Pancreas (tissue), 10 donors: ENCODE data around the gene LOX. TPM values are rescaled to one million over a fixed set of nuclear protein-coding genes. Genes with fewer than 3 reads are reported as not detected.

Experiments
- ATAC-seq, 4 donors: fragments of 200-7000 bp; cut with Tn5 transposase; one replicate each; pipeline versions ENCODE4 v1.8.0 to v1.9.1; 2020; ENCODE audit warnings: mild to moderate bottlenecking in 4 of 4, moderate library complexity in 4 of 4
- DNase-seq, 6 donors: peaks; one replicate each; pipeline ENCODE4 v3.0.0-alpha.2; 2020
- FAIRE-seq: peaks from 2 replicates; lab custom pipeline; 2012; peaks lifted over from hg19 to GRCh38; lab: Jason Lieb, UNC
- H3K27ac ChIP-seq, 4 donors: fragments of 200-600 bp; sonication (generic); 1 replicate in 3 of 4; 2 replicates in 1 of 4; pipeline versions ENCODE4 v1.5.0 to v1.8.0; 2020
- H3K27me3 ChIP-seq, 4 donors: fragments of 200-600 bp; one replicate each; pipeline ENCODE4 v1.8.0; 2021
- H3K36me3 ChIP-seq, 3 donors: fragments of 200-600 bp; sonication (generic) in 1 of 3; one replicate each; pipeline versions ENCODE4 v1.5.0 to v1.8.0; 2020 to 2021
- H3K4me1 ChIP-seq, 3 donors: fragments of 200-600 bp; one replicate each; pipeline ENCODE4 v1.8.0; 2021
- H3K4me3 ChIP-seq, 4 donors: fragments of 200-600 bp; sonication (generic) in 2 of 4; one replicate each; pipeline versions ENCODE4 v1.5.0 to v1.8.0; 2020 to 2021
- H3K9me3 ChIP-seq, 4 donors: fragments of 200-600 bp; one replicate each; pipeline ENCODE4 v1.8.0; 2021
- WGBS, 2 donors: extraction: QIAGEN DNeasy Blood & Tissue Kit; methylation state at CpG; one replicate each; pipeline ENCODE4 v1.1.7; 2013; 5-methylcytosine and 5-hydroxymethylcytosine counted together
- intact Hi-C, 3 donors: fragments of 100-400 bp; cut with DNase I; formaldehyde crosslinking; loops; one replicate each; pipeline versions ENCODE4 v1.11.1 to v1.14.2; 2022
- polyA plus RNA-seq, 2 donors: library from polyadenylated mRNA; stranded (reverse); fragments of 200-250 nt; gene quantifications; one replicate each; pipeline ENCODE4 v1.2.3, GENCODE V29; 2013
- total RNA-seq, 6 donors: library from RNA; stranded (reverse); fragmentation: NEBNext Ultra II Directional in 4 of 6; extraction: Animal tissue kit (Norgen Biotek cat#: 25700) in 4 of 6; gene quantifications; one replicate each; pipeline versions ENCODE4 v1.2.1 to v1.2.4, GENCODE V29; 2021 to 2023
- TF ChIP-seq, protein P1 (sequence below), 4 donors: fragments of 200-600 bp; sonication (generic) in 3 of 4; IDR thresholded peaks; one replicate each; pipeline versions ENCODE4 v1.5.0 to v1.8.0; 2021; ENCODE audit warnings: antibody characterized with exemption in 4 of 4
- donor health status: healthy with polysubstance abuse.
- donor health status: DM: no; HTN: no; CAD: no; lungs with moderate emphysema.
- donor health status: DM: no; HTN: no; CAD: no.
- donor health status: control.
- donor health status: control.
- donor health status: Bipolar disorder and iron deficiency.
- donor health status: DM: yes; HTN: yes; CAD: no.
- donor health status: DM: no; HTN: no; CAD: no.
- donor health status: DM: no; HTN: no; CAD: no.
- donor health status: DM: yes; HTN: yes; CAD: no.

LOX gene
- total and polyA plus RNA-seq, 8 donors, result 0.65 to 14.8 (median 2.6) TPM

DNA sequence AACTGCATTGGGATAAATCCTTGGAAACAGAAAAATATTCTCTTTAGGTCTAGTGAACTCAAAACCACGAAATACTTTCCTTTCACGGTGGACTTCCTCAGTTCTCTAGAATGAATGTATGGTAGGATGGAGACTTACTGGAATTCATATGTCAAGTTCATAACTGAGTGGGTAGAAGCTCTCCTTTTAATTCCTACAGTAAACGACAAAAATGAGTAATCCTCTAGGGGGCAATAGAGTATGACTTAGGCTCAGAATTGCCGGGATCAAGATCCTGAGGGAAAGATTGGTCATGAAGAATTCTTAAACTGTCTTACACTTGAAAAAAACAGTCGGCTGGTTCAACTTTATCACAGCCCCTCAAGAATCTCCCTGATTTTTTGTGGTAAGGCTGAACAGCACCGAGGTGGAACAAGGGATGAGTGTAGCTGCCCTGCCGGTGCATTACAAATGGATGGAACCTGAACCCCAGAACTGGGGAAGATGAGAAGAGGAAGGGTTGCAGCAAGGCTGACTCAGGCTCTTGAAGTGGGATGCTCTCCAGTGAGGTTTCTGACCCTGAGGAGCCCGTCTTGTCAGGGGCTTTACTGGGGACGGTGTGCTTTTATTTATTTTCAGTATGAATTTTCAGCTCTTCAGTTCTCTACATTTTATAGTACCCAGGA, 14.0 kb upstream of the LOX start:
- no peaks in the 10 kb centered on the region for H3K4me1 ChIP-seq
- H3K4me3 ChIP-seq, result no peak overlapping the region
- no peaks in the 10 kb centered on the region for H3K9me3 ChIP-seq
- H3K27me3 ChIP-seq, result no peaks in the 10 kb centered on the region
- ATAC-seq (peak in 1 of 4 donors; percentile 27), FAIRE-seq (no peak), DNase-seq (no peak)
- H3K36me3 ChIP-seq, result no peaks in the 10 kb centered on the region
- H3K27ac ChIP-seq, result no peak overlapping the region
- TF ChIP-seq, protein P1, sequence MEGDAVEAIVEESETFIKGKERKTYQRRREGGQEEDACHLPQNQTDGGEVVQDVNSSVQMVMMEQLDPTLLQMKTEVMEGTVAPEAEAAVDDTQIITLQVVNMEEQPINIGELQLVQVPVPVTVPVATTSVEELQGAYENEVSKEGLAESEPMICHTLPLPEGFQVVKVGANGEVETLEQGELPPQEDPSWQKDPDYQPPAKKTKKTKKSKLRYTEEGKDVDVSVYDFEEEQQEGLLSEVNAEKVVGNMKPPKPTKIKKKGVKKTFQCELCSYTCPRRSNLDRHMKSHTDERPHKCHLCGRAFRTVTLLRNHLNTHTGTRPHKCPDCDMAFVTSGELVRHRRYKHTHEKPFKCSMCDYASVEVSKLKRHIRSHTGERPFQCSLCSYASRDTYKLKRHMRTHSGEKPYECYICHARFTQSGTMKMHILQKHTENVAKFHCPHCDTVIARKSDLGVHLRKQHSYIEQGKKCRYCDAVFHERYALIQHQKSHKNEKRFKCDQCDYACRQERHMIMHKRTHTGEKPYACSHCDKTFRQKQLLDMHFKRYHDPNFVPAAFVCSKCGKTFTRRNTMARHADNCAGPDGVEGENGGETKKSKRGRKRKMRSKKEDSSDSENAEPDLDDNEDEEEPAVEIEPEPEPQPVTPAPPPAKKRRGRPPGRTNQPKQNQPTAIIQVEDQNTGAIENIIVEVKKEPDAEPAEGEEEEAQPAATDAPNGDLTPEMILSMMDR (IDR thresholded peaks at IDR 0.05), result no peak
- intact Hi-C loops, result no loop called here
- WGBS, 2 donors, result 38 to 47% methylated on average over 9 of the region's 9 CpGs

DNA sequence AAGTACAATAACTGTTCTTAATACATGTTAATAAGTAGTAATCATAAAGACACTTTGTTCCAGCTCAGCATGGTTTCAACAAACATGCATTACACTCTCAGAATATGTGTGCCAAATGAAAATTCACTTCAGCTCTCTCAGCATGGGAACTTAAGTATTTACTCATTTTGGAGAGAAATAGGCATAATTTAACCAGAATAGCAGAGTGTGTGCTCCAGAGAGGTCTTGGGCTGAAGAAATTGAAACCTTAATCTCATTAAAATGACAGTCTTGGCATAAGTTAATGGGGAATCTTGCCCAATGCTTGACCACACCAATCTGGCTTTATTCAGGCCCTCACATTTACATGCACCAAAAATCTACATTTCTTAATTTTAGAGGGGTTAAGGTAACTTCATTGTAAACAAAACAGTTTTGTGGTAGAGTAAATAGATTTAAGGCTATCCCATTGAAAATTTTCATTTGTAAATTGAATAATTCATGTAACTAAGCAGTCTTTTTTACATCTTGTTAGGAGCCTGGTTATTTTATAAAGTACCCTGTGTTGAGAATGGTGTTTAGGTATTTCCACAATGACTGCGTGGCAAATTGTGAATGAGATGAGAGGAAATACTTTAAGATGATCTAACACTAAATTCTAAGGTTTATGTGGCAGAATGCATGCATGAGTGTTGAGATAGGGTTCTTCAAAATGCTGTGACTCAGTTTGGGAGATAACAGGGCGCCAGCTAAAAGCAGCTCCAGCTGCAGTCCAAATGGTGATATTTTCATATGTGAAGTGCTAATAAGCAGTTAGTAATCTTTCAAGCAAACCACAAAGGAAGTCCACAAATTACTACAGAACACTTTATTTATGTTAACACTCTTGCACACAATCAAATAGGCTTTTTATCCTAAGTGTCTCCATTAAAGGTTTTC, 11.3 kb upstream of the LOX start:
- H3K36me3 ChIP-seq, result no peaks in the 10 kb centered on the region
- H3K9me3 ChIP-seq, result no peaks in the 10 kb centered on the region
- no peak overlapping the region for H3K27ac ChIP-seq
- no peak overlapping the region for H3K4me3 ChIP-seq
- H3K4me1 ChIP-seq, result no peaks in the 10 kb centered on the region
- TF ChIP-seq, protein P1 (IDR thresholded peaks at IDR 0.05), result no peak
- DNase-seq, result no peak
- no peak for FAIRE-seq
- ATAC-seq, result no peak
- H3K27me3 ChIP-seq, result no peaks in the 10 kb centered on the region
- intact Hi-C loops, result no loop called here
- WGBS, 2 donors, result 74 to 84% methylated on average over 2 of the region's 2 CpGs

DNA sequence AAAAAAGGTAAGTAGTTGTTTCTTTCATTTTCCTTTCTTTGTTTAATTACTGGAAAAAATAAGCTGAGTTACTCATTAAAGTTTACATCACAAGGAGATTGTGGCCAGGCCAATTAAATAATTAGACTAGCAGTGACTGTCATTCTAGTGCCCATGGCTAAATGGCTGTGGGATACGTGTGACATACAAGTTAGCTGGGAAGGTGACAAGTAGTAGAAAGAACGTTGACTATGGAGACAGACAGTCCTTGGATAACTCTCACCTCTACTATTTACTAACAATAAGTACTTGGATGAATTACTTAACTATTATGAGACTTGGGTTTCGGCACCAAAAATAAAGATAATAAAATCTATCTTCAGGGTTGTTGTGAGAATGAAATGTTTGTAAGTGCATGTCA, 7.0 kb upstream of the LOX start:
- Histone ChIP-seq H3K4me3 (no peak overlapping the region), H3K4me1 (no peaks in the 10 kb centered on the region), H3K9me3 (no peaks in the 10 kb centered on the region), H3K27ac (no peak overlapping the region), H3K36me3 (no peaks in the 10 kb centered on the region), H3K27me3 (no peaks in the 10 kb centered on the region)
- no peak for DNase-seq
- TF ChIP-seq, protein P1 (IDR thresholded peaks at IDR 0.05), result no peak
- no peak for ATAC-seq
- 68 to 69% methylated on average over 3 of the region's 3 CpGs for WGBS, 2 donors
- FAIRE-seq, result no peak
- intact Hi-C loops, result no loop called here

DNA sequence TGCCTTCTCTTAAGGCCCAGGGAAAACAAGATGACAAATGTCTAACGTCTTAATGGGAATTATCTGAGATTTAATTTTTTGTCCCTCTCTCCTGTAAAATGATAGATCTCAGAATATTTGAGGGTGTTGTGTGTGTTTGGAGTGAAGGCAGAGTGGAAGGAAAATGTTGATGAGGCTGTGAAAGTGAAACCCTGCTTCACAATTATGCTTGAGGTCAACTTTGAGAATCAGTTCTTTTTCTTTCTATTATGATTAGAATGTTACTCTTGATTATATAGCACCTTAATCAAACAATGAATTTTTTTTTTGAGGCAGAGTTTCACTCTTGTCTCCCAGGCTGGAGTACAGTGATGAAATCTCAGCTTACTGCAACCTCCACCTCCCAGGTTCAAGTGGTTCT, 5.5 kb upstream of the LOX start:
- TF ChIP-seq, protein P1 (IDR thresholded peaks at IDR 0.05), result no peak
- Histone ChIP-seq H3K27ac (no peak overlapping the region), H3K4me1 (no peaks in the 10 kb centered on the region), H3K27me3 (peaks cover 0 to 3% (median 0%) of the 10 kb centered on the region in 4 donors), H3K36me3 (no peaks in the 10 kb centered on the region), H3K4me3 (no peak overlapping the region), H3K9me3 (no peaks in the 10 kb centered on the region)
- FAIRE-seq, result no peak
- no peak for ATAC-seq
- WGBS, 2 donors, result 65 to 71% methylated on average over 1 of the region's 1 CpG
- intact Hi-C loops, result no loop called here
- DNase-seq, result no peak
